Measurements from ENCODE around the gene CALM3.

The CALM3 gene

GRCh38 chr19:46633130-46633529 is 32.0 kb downstream of the CALM3 start:
- no peak for TF ChIP-seq FOXP2 (optimal IDR thresholded peaks at IDR 0.05; ENCODE audit: borderline replicate concordance, extremely low read depth, extremely low read length, insufficient read depth)
- TF ChIP-seq SIN3A (IDR thresholded peaks at IDR 0.05; ENCODE audit: borderline replicate concordance, insufficient read depth, low read length) = no peak
- no peak for TF ChIP-seq TAF1 (IDR thresholded peaks at IDR 0.05; ENCODE audit: borderline replicate concordance, insufficient read depth, low read length)
- no peak for TF ChIP-seq POLR2AphosphoS5 (IDR thresholded peaks at IDR 0.05; ENCODE audit: low read depth, low read length)
- TF ChIP-seq REST (IDR thresholded peaks at IDR 0.05; ENCODE audit: insufficient read depth in 1 of 2, low read depth in 2 of 2, low read length in 2 of 2) = no peak

- TF ChIP-seq FOXP2 (optimal IDR thresholded peaks at IDR 0.05; ENCODE audit: borderline replicate concordance, extremely low read depth, extremely low read length, insufficient read depth) = no peak
- no peak for TF ChIP-seq REST (IDR thresholded peaks at IDR 0.05; ENCODE audit: insufficient read depth in 1 of 2, low read depth in 2 of 2, low read length in 2 of 2)
- TF ChIP-seq POLR2AphosphoS5 (IDR thresholded peaks at IDR 0.05; ENCODE audit: low read depth, low read length) = no peak
- no peak for TF ChIP-seq SIN3A (IDR thresholded peaks at IDR 0.05; ENCODE audit: borderline replicate concordance, insufficient read depth, low read length)
- no peak for TF ChIP-seq TAF1 (IDR thresholded peaks at IDR 0.05; ENCODE audit: borderline replicate concordance, insufficient read depth, low read length)
Observed at GRCh38 chr19:46634045-46634655, 33.0 kb downstream of the CALM3 start.

- TF ChIP-seq SIN3A (IDR thresholded peaks at IDR 0.05; ENCODE audit: borderline replicate concordance, insufficient read depth, low read length) (no peak), POLR2AphosphoS5 (IDR thresholded peaks at IDR 0.05; ENCODE audit: low read depth, low read length) (no peak), TAF1 (IDR thresholded peaks at IDR 0.05; ENCODE audit: borderline replicate concordance, insufficient read depth, low read length) (no peak), REST (IDR thresholded peaks at IDR 0.05; ENCODE audit: insufficient read depth in 1 of 2, low read depth in 2 of 2, low read length in 2 of 2) (no peak), FOXP2 (optimal IDR thresholded peaks at IDR 0.05; ENCODE audit: borderline replicate concordance, extremely low read depth, extremely low read length, insufficient read depth) (no peak)
Observed at GRCh38 chr19:46634656-46635218, 33.6 kb downstream of the CALM3 start.

GRCh38 chr19:46635920-46636761 is 35.0 kb downstream of the CALM3 start, which contains the start of gene GNG8:
Gene GNG8, minus strand, starts transcription at chr19:46636202. Its CDS starts 1,520 bp downstream, at chr19:46634682.
- TF ChIP-seq TAF1 (IDR thresholded peaks at IDR 0.05; ENCODE audit: borderline replicate concordance, insufficient read depth, low read length) (no peak), REST (IDR thresholded peaks at IDR 0.05; ENCODE audit: insufficient read depth in 1 of 2, low read depth in 2 of 2, low read length in 2 of 2) (no peak), SIN3A (IDR thresholded peaks at IDR 0.05; ENCODE audit: borderline replicate concordance, insufficient read depth, low read length) (no peak), POLR2AphosphoS5 (IDR thresholded peaks at IDR 0.05; ENCODE audit: low read depth, low read length) (no peak), FOXP2 (optimal IDR thresholded peaks at IDR 0.05; ENCODE audit: borderline replicate concordance, extremely low read depth, extremely low read length, insufficient read depth) (no peak)

All from PFSK-1 (cell line).